GM21786 (cell line): Measurements from ENCODE around the gene TCP10L.
"Not testable (repeated sequence)": the region's sequence is repeated elsewhere in the genome, so short reads cannot be mapped to it uniquely, and the experiment has no call there.

ENCODE experiments used
- ATAC-seq: cut with Tn5 transposase; IDR thresholded peaks from one replicate; pipeline ENCODE4 v1.9.1; 2021; ENCODE audit not compliant: unreplicated experiment

Gene TCP10L

GRCh38 chr21:32559006-32559610 is 26.2 kb downstream of the TCP10L start:
- no peak for ATAC-seq

GRCh38 chr21:32558106-32558505 is 27.2 kb downstream of the TCP10L start:
- no peak for ATAC-seq

- ATAC-seq, result no peak
Measured at GRCh38 chr21:32554832-32555638, 30.3 kb downstream of the TCP10L start.

GRCh38 chr21:32549886-32550285 is 35.4 kb downstream of the TCP10L start:
- no peak for ATAC-seq

- ATAC-seq, result no peak
Measured at GRCh38 chr21:32549440-32549839, 35.9 kb downstream of the TCP10L start.

GRCh38 chr21:32548978-32549377 is 36.3 kb downstream of the TCP10L start:
- no peak for ATAC-seq

GRCh38 chr21:32547018-32547417 is 38.3 kb downstream of the TCP10L start:
- ATAC-seq, result no peak

GRCh38 chr21:32545948-32546441 is 39.3 kb downstream of the TCP10L start:
- no peak for ATAC-seq

- no peak for ATAC-seq
Measured at GRCh38 chr21:32544697-32545096, 40.6 kb downstream of the TCP10L start.

GRCh38 chr21:32543975-32544374 is 41.3 kb downstream of the TCP10L start:
- ATAC-seq, result no peak

- not testable (repeated sequence) for ATAC-seq
Measured at GRCh38 chr21:32543056-32543455, 42.3 kb downstream of the TCP10L start.

- ATAC-seq, result no peak
Measured at GRCh38 chr21:32539378-32539777, 45.9 kb downstream of the TCP10L start.

GRCh38 chr21:32538147-32538792 is 47.1 kb downstream of the TCP10L start:
- no peak for ATAC-seq

GRCh38 chr21:32537569-32537881 is 47.8 kb downstream of the TCP10L start:
- ATAC-seq, result no peak

GRCh38 chr21:32535612-32536011 is 49.7 kb downstream of the TCP10L start:
- ATAC-seq, result no peak

- ATAC-seq, result no peak
Measured at GRCh38 chr21:32534113-32534512, 51.2 kb downstream of the TCP10L start.

- ATAC-seq, result no peak
Measured at GRCh38 chr21:32533611-32534010, 51.7 kb downstream of the TCP10L start.

GRCh38 chr21:32533053-32533452 is 52.3 kb downstream of the TCP10L start:
- no peak for ATAC-seq

GRCh38 chr21:32532636-32533035 is 52.7 kb downstream of the TCP10L start:
- no peak for ATAC-seq

- ATAC-seq, result not testable (repeated sequence)
Measured at GRCh38 chr21:32531561-32531960, 53.8 kb downstream of the TCP10L start.

- not testable (repeated sequence) for ATAC-seq
Measured at GRCh38 chr21:32530809-32531208, 54.5 kb downstream of the TCP10L start.

GRCh38 chr21:32529679-32530078 is 55.6 kb downstream of the TCP10L start:
- ATAC-seq, result no peak
